Ureter (tissue), 1 donor: ENCODE measurements around the gene ARF3. TPM values are rescaled to one million over a fixed set of nuclear protein-coding genes. Genes with fewer than 3 reads are reported as not detected.

Experiments
- DNase-seq: peaks from one replicate; pipeline ENCODE4 v3.0.0-alpha.2; 2020; ENCODE audit warnings: low spot score
- total RNA-seq: library from RNA; stranded (reverse); gene quantifications from one replicate; pipeline ENCODE4 v1.2.4, GENCODE V29; 2023
- donor health status: DM: yes; HTN: yes; CAD: no.

The ARF3 gene
- total RNA-seq = 164 TPM

DNA sequence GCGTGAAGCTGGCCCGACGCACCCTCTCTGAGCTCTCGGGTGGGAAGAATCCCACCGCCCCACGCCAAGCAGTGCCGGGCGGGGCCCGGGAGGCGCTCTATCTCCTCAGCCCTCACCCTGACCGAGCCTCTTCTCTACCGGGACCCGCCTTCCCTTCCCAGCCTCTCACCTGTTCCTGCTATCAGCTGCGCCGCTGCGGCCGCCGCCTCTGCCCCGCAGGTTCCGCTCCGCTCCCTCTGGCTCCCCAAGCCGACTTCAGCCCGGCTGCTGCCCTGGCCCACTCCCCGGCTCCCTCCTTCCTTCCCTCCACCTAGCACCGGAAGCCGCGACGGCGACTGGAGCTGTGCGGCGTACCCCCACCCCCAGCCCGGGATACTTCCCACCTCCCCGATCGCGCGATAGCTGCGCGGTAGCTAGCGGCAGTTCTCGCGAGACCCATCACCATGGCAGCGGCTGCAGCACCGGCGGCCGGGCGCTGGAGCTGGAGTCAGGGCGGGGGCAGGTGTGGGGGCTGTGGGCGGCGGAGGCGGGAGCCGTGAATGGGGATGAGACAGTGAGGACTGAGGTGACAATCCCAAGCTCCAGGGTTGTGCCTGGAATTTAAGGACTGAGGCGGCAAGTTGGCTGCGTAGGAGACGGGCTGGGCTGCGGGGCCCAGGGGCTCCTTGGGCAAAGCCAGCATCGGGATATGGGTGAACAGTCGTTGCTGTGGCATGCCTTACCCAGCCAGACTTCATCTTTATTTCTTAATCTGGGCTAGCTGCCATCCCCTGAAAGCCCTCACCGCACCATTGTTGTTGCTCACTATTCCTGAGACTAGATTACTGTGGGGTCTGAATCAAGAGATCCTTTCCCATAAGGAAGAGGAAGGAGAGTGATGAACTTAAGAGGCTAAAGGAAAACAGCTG lies at the start of gene ARF3:
ARF3 (minus strand) TSS at position 347 of the 908 bp plus-strand sequence. CDS start 16,392 bp downstream, outside the sequence.
- DNase-seq = peak; percentile 93

DNA sequence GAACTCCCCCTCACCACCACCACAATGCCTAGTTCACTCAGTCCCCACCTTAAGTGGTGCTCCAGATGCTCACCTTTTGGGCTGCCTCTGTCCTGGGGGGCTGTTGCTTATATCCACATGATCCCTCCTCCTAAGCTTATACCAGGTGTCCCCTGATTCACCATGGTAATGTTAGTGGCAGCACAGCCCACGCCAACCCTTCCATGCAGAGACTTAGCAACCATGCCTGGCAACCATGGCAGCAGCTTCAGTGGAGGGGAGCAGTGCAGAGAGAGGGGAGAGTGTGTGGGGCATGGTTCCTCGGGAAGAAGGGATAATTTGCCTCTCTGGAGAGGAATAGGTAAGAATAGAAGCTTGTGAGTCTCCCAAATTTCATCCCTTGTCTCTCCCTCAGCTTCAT lies 43.1 kb upstream of the ARF3 start:
- no peak for DNase-seq

DNA sequence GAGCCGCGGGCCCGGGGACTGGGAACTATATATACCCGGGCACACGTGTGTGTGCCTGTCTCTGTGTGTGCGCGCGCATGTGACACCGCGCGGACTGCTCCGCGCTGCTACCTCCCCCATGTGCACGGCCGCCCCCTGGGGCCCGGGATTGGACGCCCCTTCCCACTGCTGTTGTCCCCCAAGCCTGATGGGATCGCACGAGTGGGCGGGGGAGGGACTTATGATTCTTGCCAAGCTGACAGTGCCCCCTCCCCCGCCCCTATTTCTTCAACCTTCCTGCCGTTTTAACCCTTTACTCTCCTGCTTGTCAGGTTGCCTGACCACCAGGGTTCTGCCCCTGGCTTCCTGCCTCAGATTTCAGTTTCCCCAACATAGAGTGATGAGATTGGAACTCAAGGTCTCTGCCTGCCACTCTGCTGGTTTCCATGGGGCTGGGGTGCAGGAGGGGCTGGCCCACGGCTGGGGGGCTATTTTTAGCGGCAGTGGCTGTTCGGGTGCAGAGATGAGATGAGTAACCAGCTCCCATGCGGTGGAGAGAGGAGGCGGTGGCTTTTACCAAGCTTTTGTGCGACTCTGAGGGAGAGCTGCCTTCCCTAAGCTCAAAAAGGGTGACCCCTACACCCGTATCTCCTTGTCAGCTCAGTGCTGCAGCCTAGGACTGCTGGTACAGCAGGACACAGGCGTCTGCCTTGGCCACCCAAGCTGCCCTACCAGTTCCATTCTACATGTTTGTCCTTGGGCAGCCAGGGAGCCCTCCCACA lies 42.3 kb upstream of the ARF3 start, which contains the start of gene DDN:
DDN (minus strand) TSS at position 5 of the 761 bp plus-strand sequence. CDS start 88 bp downstream, outside the sequence.
- no peak for DNase-seq

DNA sequence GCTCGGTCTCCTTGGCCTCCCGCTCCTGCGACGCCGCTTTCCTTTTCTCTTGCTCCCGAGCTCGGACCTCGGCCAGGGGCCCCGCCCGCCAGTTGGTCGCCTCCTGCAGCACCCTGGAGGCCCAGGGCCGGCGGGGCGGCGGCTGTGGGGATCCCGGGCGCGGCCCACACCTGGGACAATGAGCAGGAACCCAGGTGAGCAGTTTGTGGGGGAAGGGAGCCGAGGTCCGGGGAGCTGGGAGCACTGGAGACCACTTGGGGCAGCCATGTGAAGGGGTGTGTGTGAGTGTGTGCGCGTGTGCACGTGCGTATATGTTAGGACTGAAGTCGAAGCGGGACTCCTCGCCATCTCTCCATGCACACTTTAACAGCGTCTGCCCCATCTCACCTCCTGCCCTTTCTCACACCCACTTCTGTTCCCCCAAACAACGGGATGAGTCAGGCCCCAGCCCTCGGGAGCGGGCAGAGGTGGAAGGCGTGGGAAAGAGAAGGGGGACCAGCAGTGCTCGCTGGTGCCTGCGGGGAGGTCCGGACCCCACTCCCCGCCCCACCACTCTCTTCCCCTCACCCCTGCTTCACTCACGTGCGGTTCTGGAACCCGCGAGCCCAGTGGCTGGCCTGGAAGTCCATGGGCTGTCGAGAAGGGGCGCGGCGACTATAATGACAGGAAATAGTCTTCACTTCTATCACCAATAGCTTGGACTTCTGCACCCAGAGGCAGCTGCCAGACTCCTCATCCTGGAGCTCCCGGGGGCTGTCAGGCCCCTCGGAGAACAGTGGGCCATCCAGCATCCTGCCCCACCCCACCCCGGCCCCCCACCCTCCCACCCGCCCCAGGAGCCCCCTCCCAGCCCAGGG lies 41.4 kb upstream of the ARF3 start:
- DNase-seq = no peak

DNA sequence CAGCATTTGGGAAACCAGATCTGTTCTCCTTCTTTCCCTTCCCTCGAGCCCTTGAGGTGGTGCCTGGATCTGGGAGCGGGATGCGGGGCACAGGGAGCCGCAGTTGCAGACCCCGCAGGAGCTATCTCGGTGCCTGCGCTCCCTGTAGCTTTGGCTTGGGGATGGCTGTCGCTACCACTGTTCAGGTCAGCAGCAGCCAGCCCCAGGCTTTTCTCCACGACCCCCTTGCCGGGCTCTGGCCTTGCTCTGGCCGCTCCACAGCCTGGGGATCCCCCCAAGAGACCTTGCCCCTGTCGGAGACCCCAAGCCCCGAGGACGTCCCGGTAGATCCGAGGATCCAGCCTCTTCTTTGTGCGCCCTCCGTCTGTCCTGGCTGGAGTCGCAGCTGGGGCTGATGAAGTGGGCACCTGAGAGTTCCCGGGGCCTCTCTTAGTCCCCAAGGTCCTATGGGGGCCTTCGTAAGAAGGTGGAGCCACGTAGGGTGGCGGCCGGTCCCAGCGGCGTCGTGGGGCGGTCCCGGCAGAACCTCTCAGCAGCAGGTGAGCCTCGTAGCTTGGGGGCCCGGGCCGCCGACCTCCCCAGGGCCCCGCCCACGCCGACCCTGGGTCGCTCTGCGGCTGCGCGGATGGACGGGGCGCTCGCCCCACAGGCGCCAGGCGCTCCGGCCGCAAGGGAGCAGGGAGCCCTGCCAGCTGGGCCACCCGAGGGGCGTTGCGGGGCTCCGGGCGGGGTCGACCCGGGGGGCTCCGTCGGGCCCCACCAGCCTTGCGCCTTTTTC lies 40.6 kb upstream of the ARF3 start:
- DNase-seq = no peak

DNA sequence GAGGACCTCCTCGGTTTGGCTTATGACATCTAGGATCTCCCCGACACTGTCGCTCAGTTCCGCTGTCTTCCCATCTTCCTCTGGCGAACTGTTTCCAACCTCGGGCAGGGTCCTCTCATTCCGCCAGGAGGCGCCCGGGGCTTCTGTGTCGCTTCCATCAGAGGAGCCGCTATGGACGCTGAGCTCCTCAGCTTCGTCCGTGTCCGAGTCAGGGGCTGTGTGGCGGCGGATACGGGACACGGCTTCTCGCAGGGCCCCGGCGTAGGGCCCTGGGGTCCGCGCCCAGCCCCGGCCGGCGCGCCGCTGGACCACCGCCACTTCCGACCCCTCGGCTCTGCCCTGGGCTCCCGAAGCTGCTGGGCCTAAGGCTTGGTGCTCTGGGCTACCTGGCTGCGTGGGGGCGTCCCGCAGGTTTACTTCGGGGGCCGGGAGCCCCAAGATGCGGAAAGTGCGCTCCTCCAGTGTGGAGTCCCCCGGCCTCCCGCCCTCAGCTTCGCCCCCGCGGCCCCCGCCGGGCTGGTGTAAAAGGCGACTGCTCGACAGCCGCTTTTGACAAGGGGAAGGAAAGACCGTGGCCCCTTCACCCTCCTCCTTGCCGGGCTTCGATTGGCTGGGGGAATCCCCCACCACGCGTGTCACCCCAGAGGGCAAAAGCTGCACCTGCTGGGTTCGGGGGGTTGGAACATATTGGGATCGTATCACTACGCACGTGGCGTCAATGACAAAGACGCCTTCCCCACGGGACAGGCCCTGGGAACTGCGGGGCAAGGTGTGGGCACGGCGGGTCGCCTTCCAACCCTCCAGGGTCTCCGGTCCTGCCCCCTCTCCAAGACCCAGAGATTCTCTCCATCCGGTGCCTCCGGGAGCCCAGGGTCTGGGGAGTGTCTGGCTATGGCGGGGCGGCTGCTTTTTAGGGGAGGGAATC lies 39.8 kb upstream of the ARF3 start:
- DNase-seq = peak; percentile 81

DNA sequence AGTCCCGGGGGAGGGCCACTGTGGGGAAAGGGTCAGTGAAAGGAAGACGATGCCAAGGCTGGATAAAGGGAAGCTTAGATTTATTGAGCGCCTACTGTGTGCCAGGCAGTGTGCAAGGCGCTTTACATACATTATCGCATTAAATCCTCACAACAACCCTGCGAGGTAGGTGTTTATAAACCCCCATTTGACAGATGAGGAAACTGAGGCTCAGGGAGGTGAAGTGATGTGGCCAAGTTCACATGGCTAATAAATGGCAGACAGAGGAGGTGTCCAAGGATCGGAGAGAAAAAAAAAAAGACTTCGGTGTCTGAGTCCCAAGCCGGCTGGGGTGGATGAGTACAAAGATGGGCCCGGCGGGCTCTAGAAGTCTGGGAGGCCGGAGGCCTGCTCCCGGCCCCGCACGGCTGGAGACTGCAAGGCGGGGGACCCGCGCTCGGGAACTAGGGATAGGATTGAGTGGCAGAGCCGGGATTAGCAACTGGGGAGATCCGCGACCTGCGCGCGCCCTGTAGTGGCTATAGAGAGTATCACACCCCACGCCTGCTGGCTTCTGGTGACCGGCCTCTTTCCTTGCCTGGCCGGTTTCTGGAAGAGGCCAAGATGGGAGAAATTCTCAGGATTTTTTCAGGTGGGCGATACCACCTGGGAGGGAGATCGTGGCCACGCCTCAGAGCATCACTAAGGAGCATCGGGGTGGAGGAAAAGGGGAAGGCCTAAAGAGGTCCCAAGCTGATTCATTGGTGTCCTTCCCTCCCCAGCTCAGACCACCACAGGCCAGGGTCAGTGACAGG lies 38.0 kb upstream of the ARF3 start:
- DNase-seq = peak; percentile 84

DNA sequence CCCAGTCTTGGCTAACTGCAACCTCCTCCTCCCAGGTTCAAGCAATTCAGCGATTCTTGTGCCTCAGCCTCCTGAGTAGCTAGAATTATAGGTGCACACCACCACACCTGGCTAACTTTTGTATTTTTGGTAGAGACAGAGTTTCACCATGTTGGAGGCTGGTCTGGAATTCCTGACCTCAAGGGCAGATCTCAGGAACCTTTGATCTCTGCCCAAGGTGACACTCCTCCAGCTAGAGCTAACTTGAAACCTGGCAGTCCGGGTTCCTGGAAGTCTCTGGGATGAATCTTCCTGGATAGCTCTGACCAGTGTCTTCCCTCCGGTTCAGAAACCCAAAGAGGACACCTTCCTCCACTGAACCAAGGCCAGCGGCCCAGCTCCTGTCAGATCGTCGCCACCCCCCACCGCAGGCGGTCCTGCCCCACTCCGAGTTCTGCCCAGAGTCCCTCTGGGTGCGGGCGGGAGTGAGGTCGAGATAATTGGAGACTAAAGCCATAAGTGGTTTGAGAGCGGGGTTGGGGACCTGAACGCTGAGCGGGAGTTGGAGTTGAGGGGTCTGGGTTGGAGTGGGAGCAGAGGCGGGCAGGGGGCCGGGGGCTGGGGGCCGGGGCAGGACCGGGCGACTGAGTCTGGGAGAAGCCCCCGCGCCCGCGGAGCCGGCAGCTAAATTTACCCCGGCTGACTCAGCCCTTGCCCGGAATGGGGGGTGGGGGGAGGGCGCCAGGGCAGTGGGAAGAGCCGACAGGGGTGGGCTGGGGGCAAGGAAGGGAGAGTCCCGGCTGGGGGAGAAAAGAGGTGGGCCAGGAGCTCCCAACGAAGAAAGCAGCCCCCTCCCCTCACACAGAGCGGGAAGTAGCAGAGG lies 37.2 kb upstream of the ARF3 start:
- no peak for DNase-seq

DNA sequence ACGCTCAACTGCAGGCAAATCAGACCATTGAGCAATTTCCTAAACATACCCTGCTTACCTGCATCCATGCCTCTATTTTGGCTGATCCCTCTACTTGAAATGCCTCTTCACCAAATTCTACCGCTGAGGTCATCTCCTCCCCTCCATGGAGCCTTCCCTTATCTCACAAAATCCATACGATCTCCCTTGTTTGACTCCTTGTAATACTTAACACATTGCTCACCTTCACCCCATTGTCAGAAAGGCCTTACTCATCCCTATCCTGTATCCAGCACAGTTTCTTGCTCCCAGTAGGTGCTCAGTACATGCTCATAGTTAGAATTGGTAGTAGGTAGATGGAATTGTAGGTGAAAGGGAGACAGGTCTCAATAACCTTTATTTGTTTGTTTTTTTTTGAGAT lies 36.5 kb upstream of the ARF3 start:
- no peak for DNase-seq

DNA sequence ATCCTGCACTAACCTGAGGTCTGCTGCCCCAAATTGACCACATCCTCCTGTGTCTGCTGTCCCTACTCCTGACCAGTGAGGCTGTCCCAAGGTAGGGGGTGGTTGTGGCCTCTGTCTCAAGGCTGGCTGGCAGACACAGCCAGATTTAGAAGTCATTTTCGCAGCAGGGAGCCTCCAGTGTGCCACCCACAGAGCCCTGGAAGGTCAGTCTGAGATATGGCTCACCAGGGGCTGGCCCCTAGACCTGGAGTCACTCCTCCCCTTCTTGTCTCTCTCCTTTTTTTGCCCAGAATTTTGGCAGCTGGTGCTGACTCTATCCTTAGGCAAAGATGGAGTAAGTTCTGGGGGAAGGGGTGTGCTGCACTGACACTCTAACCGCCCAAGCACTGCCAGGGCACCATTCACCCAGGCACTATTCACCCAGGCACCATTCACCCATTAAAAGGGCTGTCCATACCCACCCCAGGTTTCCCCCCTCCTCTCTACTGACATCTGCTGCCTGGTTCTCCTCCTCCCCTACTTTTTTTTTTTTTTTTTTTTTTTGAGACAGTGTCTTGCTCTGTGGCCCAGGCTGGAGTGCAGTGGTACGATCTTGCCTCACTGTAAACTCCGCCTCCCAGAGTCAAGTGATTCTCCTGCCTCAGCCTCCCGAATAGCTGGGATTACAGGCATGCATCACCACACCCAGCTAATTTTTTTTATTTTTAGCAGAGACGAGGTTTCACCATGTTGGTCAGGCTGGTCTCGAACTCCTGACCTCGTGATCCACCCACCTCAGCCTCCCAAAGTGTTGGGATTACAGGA lies 34.2 kb upstream of the ARF3 start:
- DNase-seq = no peak

DNA sequence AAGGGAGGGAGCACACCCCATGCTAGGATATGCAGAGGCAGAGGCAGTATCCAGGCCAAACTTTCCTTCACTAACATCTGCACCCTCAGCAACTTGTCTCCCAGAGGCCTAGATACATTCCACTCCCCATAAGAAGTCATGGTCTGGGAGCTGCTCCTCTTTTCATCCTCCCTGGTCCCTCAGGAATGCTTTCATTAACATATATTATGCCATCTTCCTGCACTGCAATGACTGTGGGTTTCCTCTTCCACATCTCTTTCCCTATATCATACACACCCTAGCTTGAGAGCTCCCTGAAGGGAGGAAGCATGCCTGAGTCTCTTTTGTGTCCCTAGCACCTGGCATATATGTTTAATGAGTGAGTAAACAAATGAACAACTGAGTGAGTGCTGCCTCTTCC lies 33.3 kb upstream of the ARF3 start:
- DNase-seq = no peak

DNA sequence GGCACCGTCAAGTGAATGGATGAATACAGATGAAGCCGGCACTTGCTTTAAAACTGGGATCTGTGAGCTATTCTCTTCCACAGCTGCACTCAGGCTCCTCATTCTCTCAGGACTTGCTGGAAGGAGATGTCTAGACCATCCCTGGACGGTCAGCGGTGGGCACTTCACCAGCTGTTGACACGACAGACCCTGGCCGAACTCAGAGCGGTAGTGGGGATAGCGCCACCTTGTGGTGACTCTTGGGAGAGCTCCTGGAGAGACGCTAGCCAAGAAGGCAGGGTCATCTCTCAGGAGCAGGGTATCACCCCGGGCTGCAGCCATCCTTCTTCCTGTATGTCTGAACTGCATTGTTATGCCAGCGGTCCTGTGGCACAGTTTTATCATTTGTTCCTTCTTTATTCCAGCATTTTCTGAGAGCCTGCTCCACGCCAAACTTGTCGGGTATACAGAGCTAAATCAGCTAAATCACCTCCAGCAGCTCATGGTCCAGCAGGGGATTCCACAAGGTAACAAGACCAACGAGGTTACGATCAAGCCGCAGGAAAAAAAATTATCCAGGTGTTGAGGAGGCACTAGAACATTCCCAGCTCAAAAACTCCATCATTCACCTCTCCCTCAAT lies 30.9 kb upstream of the ARF3 start:
- DNase-seq = no peak

DNA sequence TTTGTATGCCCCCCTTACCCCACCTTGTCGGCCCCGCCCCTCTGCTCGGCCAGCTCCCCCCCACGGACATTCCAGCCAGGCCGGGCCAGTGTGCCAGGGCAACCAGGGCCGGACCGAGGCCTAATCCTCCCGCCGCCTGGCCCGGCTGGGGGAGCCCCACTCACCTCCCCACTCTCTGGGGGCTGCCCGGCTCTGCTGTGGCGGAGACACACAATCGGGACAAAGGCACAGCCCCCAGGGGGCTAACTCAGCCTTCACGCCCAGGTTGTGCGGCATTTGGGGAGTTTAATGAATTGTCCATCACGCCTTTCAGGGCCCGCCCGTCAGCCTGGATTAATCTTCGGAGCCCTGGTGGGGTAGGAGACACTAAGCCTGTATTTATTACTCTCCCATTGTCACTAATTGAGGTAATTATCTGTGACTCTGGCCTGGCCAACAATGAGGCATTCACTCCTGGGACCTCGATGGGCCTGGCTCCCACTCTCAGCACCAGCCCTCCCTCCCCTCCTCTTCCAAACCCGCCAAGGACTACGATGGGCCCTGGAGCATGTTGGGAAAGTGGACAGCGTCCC lies 29.5 kb upstream of the ARF3 start:
- no peak for DNase-seq

DNA sequence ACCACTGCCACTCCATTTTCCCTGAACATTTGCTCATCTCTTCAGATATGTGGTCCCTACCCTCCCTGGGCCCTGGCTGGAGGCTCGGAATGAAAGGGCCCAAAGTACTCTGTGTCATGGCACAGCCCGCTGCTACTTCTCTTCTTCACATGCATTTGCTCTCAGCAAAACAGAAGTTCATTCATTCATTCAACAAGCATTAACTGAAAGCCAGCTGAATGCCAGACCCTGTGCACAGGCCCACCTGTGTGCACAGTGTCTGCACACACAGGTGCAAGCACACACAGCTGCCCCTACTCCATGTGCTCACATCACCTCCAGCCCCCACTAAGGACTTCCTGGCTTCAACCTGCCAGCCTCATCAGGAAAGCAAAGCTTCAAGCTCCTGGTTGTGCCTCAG lies 28.6 kb upstream of the ARF3 start:
- DNase-seq = no peak

DNA sequence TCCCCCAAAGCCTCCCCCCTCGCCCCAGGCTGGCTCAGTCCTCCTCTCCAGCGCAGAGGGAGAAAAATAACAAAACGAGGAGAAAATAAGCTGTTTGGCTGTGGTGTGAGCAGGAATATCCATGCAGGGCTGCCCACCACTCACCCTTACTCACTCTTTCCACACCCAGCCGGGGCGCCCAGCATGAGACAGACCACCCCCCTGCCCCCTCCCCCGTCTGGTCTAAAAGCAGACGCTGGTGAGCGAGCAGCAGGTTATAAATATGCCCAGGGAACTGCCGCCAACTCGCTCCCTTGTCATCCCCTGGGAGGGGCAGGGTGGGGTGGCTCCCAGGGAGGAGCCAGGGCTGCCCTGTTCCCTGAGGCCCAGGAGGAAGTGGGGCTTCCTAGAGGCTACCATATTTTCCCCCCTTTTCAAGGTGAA lies 28.2 kb upstream of the ARF3 start:
- no peak for DNase-seq

DNA sequence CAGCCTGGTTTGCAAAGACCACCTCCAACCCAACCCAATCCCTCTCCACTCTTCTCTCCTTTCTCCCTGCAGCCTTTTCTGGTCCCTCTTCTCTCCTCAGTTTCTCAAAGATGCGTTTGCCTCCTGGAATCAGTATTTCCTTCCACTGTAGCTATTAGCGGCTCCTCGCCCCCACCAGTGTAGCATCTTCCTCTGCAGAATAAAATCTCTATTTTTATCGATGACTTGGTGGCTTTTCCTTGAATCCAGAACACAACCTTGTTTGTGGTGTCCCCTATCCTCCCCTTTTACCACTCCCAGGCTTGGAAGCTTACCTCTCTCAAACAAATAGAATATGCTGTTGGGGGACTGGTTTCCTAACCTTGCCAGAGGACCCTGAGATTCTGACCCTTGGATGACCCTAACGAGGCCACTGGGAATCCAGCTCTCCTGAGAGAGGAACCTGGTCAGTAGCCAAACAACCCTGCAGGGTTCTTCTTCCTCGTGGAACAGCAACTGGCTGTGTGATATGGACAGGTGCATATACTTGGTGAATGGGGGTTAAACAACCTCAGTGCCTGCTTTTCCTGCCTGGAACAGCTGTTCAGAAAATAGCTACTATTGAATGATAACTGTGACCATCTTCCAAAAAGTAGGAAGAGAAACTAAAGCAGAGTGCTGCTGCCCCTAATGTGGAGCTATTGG lies 25.3 kb upstream of the ARF3 start:
- DNase-seq = no peak
